HepG2 (cell line): Measurements from ENCODE around the gene TTC39B. TPM values are rescaled to one million over a fixed set of nuclear protein-coding genes. Genes with fewer than 3 reads are reported as not detected.

Source experiments
- ATAC-seq: fragments of 200-7000 bp; cut with Tn5 transposase; 3 replicates; pipeline ENCODE4 v1.9.1; 2020; ENCODE audit warnings: mild to moderate bottlenecking, moderate library complexity
- BruUV-seq: library from RNA; stranded (reverse); fragments of 400-500 nt; replicated peaks from 2 replicates; lab custom pipeline; 2021; lab: Mats Ljungman, UMichigan
- CTCF ChIA-PET: fragments of 300-600 bp; formaldehyde crosslinking; extraction: SDS; loops from one replicate; lab custom pipeline; 2021; ENCODE audit warnings: low total read pairs, inconsistent platforms, low intra/inter-chr PET ratio; lab: Yijun Ruan, JAX
- POLR2A ChIA-PET: fragments of 350-600 bp; sonication (Branson Sonifier 250); formaldehyde crosslinking; loops from one replicate; lab custom pipeline; 2020; ENCODE audit warnings: antibody characterized with exemption, inconsistent platforms; lab: Yijun Ruan, JAX
- DNase-seq: peaks from one replicate; pipeline ENCODE4 v3.0.0-alpha.2; 2015; ENCODE audit warnings: low spot score
- FAIRE-seq: peaks from 3 replicates; lab custom pipeline; 2011; peaks lifted over from hg19 to GRCh38; lab: Jason Lieb, UNC
- H2AFZ ChIP-seq: one replicate; pipeline ENCODE4 v1.6.1; 2011; ENCODE audit warnings: low read length, inconsistent platforms
- H3K27ac ChIP-seq: fragments of 300-600 bp; 3 replicates; pipeline ENCODE4 v1.8.0; 2011; ENCODE audit warnings: mixed run types, mild to moderate bottlenecking, mixed read lengths, low read length, inconsistent platforms; ENCODE audit not compliant: insufficient read depth; ENCODE audit errors: extremely low read length
- H3K27me3 ChIP-seq, 2 experiments: fragments of 200-600 bp in 1 of 2; 2 replicates in 1 of 2; 3 replicates in 1 of 2; pipeline versions ENCODE4 v1.6.0 to v1.8.0; 2011; ENCODE audit warnings: low read length in 2 of 2, mild to moderate bottlenecking in 2 of 2, moderate library complexity in 2 of 2, inconsistent platforms in 1 of 2; ENCODE audit not compliant: insufficient read depth in 2 of 2, control insufficient read depth in 1 of 2
- H3K36me3 ChIP-seq, 2 experiments: fragments of 200-600 bp in 1 of 2; replicated peaks in 1 of 2; 2 replicates in 1 of 2; 3 replicates in 1 of 2; pipeline versions ENCODE4 v1.5.1 to v1.8.0; 2011; ENCODE audit warnings: low read length in 2 of 2, inconsistent platforms in 1 of 2; ENCODE audit not compliant: insufficient read depth in 2 of 2, control insufficient read depth in 1 of 2
- H3K4me1 ChIP-seq: 2 replicates; pipeline ENCODE4 v1.5.1; 2012; ENCODE audit warnings: low read length, inconsistent platforms; ENCODE audit not compliant: insufficient read depth
- H3K4me2 ChIP-seq: 2 replicates; pipeline ENCODE4 v1.6.0; 2011; ENCODE audit warnings: low read depth, low read length, inconsistent platforms
- H3K4me3 ChIP-seq, 3 experiments: fragments of 200-600 bp in 1 of 3; sonication (generic), shearing (Covaris generic) in 1 of 3; replicated peaks in 1 of 3; 2 replicates each; pipeline ENCODE4 v1.5.1; 2011 to 2016; ENCODE audit warnings: low read length in 3 of 3, inconsistent platforms in 2 of 3, low read depth in 2 of 3, mild to moderate bottlenecking in 2 of 3, control low read depth in 1 of 3, mixed read lengths in 1 of 3; ENCODE audit not compliant: insufficient read depth in 1 of 3
- H3K79me2 ChIP-seq: one replicate; pipeline ENCODE4 v1.6.1; 2011; ENCODE audit warnings: low read length, inconsistent platforms; ENCODE audit not compliant: insufficient read depth
- H3K9ac ChIP-seq: 2 replicates; pipeline ENCODE4 v1.6.0; 2011; ENCODE audit warnings: mild to moderate bottlenecking, low read depth, low read length, inconsistent platforms; ENCODE audit not compliant: insufficient read depth
- H3K9me3 ChIP-seq: 2 replicates; pipeline ENCODE4 v1.5.1; 2012; ENCODE audit warnings: mild to moderate bottlenecking, low read length
- H4K20me1 ChIP-seq: 2 replicates; pipeline ENCODE4 v1.6.0; 2011; ENCODE audit warnings: inconsistent platforms, mild to moderate bottlenecking, low read length, moderate library complexity; ENCODE audit not compliant: insufficient read depth
- AGO2 ChIP-seq: fragments of 200-400 bp; formaldehyde crosslinking; optimal IDR thresholded peaks from 2 replicates; pipeline ENCODE3; 2017; ENCODE audit warnings: mild to moderate bottlenecking, low read depth, low read length, moderate library complexity
- CAMTA2 ChIP-seq: sonication (generic); formaldehyde crosslinking; IDR thresholded peaks from 2 replicates; pipeline ENCODE4 v1.4.0; 2020; ENCODE audit warnings: mild to moderate bottlenecking, missing genetic modification reagents, borderline replicate concordance
- DPF2 ChIP-seq: sonication (generic); formaldehyde crosslinking; IDR thresholded peaks from 2 replicates; pipeline ENCODE4 v1.4.0; 2020; ENCODE audit warnings: mild to moderate bottlenecking, low read depth, missing genetic modification reagents, borderline replicate concordance
- EED ChIP-seq: sonication (generic); formaldehyde crosslinking; IDR thresholded peaks from 2 replicates; pipeline ENCODE4 v1.5.0; 2020; ENCODE audit warnings: mild to moderate bottlenecking, missing genetic modification reagents
- GABPA ChIP-seq, 2 experiments: IDR thresholded peaks; 2 replicates each; pipeline ENCODE4 v1.6.1; 2011 to 2016; ENCODE audit warnings: low read depth in 2 of 2, low read length in 1 of 2, missing biosample characterization in 1 of 2, missing genetic modification characterization in 1 of 2
- MIER3 ChIP-seq: IDR thresholded peaks from 2 replicates; pipeline ENCODE4 v1.6.1; 2016; ENCODE audit warnings: missing compliant biosample characterization, borderline replicate concordance
- MTF1 ChIP-seq: sonication (generic); formaldehyde crosslinking; IDR thresholded peaks from 2 replicates; pipeline ENCODE4 v1.5.0; 2020; ENCODE audit warnings: missing genetic modification reagents
- ZFY ChIP-seq: sonication (generic); formaldehyde crosslinking; IDR thresholded peaks from 2 replicates; pipeline ENCODE4 v1.4.0; 2020; ENCODE audit warnings: missing genetic modification reagents
- ZNF138 ChIP-seq: sonication (generic); formaldehyde crosslinking; IDR thresholded peaks from 2 replicates; pipeline ENCODE4 v1.5.0; 2020; ENCODE audit warnings: mild to moderate bottlenecking, low read depth, missing genetic modification reagents
- ZNF230 ChIP-seq: sonication (generic); formaldehyde crosslinking; IDR thresholded peaks from 2 replicates; pipeline ENCODE4 v1.4.0; 2020; ENCODE audit warnings: mild to moderate bottlenecking, missing genetic modification reagents
- ZNF441 ChIP-seq: sonication (generic); formaldehyde crosslinking; IDR thresholded peaks from 2 replicates; pipeline ENCODE4 v1.7.0; 2021; ENCODE audit warnings: missing genetic modification reagents, borderline replicate concordance
- ZNF446 ChIP-seq: sonication (generic); formaldehyde crosslinking; IDR thresholded peaks from 2 replicates; pipeline ENCODE4 v1.5.0; 2020; ENCODE audit warnings: mild to moderate bottlenecking, missing genetic modification reagents
- ZNF451 ChIP-seq: sonication (generic); formaldehyde crosslinking; IDR thresholded peaks from 2 replicates; pipeline ENCODE4 v1.5.0; 2020; ENCODE audit warnings: mild to moderate bottlenecking, missing genetic modification reagents
- WGBS: methylation state at CpG from one replicate; pipeline ENCODE4 v1.1.6; 2017; ENCODE audit warnings: low lambda C conversion rate; 5-methylcytosine and 5-hydroxymethylcytosine counted together
- in situ Hi-C: cut with HindIII; loops from 2 replicates; pipeline ENCODE4 v1.10.0; 2017; ENCODE audit warnings: low pct_unique_long_range_greater_than_20kb; ENCODE audit not compliant: extremely low pct_ligation_motif_present
- intact Hi-C: fragments of 100-400 bp; cut with micrococcal nuclease; formaldehyde crosslinking; loops from one replicate; pipeline ENCODE4 v1.10.0; 2022; ENCODE audit not compliant: unreplicated experiment
- polyA plus RNA-seq, 8 experiments: library from polyadenylated mRNA; depleted of rRNA in 3 of 8; stranded (reverse) in 7 of 8; unstranded in 1 of 8; fragments of >200 nt; fragmentation: Illumina TruSeq in 4 of 8; extraction: Trizol in 4 of 8; gene quantifications; 2 replicates each; pipeline versions ENCODE4 v1.2.1 to v1.2.3, GENCODE V29; 2011 to 2016; ENCODE audit warnings: low read depth in 4 of 8, missing spikeins in 1 of 8, mixed read lengths in 1 of 8; ENCODE audit not compliant: insufficient read depth in 1 of 8
- total RNA-seq, 5 experiments: library from RNA; depleted of rRNA; stranded (reverse); fragments of >200 nt; fragmentation: Illumina TruSeq; extraction: Trizol; gene quantifications; 2 replicates each; pipeline ENCODE4 v1.2.3, GENCODE V29; 2016; ENCODE audit warnings: low read depth in 1 of 5
- TF ChIP-seq, protein P1 (sequence below), 2 experiments: fragments of 450-650 bp in 1 of 2; sonication (generic) in 1 of 2; formaldehyde crosslinking; IDR thresholded peaks; 2 replicates each; pipeline versions ENCODE4 v1.5.0 to v1.8.0; 2020 to 2022; ENCODE audit warnings: mild to moderate bottlenecking in 1 of 2, missing genetic modification reagents in 1 of 2
- TF ChIP-seq, protein P2 (sequence below), 2 experiments: sonication (generic) in 1 of 2; formaldehyde crosslinking in 1 of 2; IDR thresholded peaks; 2 replicates each; pipeline versions ENCODE4 v1.4.0 to v1.6.1; 2018 to 2020; ENCODE audit warnings: missing genetic modification reagents in 2 of 2, borderline replicate concordance in 1 of 2, low read depth in 1 of 2, mild to moderate bottlenecking in 1 of 2, missing biosample characterization in 1 of 2

The TTC39B gene
- total and polyA plus RNA-seq, 2 of the 13 experiments (the other 11 are each of a cell fraction or from before 2014, with no cell fraction given): 14.3 to 19.4 TPM

DNA sequence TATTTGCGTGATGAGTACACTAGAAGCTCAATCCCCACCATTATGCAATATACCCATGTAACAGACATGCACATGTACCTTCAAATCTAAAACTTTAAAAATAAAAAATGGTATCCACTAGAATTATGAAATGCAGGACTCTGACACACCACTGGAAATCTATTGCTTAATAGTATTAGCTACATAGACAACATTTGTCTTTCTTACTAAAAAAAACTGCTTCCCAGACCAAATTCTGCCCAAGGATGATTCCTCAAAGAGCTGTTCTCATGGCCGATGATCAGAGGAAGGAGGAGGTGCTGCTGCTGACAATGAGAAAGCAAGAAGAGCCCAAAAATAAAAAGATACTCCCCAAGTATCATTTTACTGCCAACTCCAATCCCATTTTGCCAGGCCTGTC lies 67.2 kb downstream of the TTC39B start:
- no peak for ATAC-seq
- in situ Hi-C loops: no loop called here
- WGBS: 94% methylated on average over 2 of the region's 2 CpGs

DNA sequence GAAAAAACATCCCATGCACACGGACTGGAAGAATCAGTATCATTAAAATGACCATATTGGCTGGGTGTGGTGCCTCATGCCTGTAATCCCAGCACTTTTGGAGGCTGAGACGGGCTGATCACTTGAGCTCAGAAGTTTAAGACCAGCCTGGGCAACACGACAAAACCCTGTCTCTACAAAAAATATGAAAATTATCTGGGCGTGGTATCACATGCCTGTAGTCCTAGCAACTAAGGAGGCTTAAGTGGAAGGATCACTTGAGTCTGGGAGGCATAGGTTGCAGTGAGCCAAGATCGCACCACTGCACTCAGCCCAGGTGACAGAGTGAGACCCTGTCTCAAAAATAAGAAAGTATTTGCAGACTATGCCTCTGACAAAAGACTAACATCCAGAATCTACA lies 68.4 kb downstream of the TTC39B start:
- DNase-seq (no peak), FAIRE-seq (no peak), ATAC-seq (no peak)
- Histone ChIP-seq H3K4me1 (peaks cover 7% of the 10 kb centered on the region; the same call in 1 of the 2 replicates), H4K20me1 (no peaks in the 10 kb centered on the region), H3K27ac (no peak overlapping the region), H3K9me3 (peaks cover 5% of the 10 kb centered on the region; the same call in 1 of the 2 replicates), H3K36me3 (no peaks in the 10 kb centered on the region), H3K4me2 (no peak overlapping the region), H3K4me3 (no peak overlapping the region), H3K27me3 (no peaks in the 10 kb centered on the region), H3K79me2 (peaks cover 32% of the 10 kb centered on the region), H2AFZ (no peak overlapping the region), H3K9ac (no peak overlapping the region)
- BruUV-seq: no TSS peak
- in situ Hi-C loops (no loop called here), intact Hi-C loops (no loop called here)
- WGBS: 85% methylated on average over 5 of the region's 5 CpGs
- ChIA-PET POLR2A (no interaction called here), CTCF (no interaction called here)
- TF ChIP-seq GABPA (IDR thresholded peaks at IDR 0.05; ENCODE audit: low read depth, low read length) (no peak), GABPA (CRISPR knock-in tag; IDR thresholded peaks at IDR 0.05; ENCODE audit: low read depth) (no peak), ZNF446 (CRISPR knock-in tag) (no peak), ZNF138 (no peak), AGO2 (no peak), MTF1 (CRISPR knock-in tag) (no peak), ZFY (CRISPR knock-in tag) (no peak), CAMTA2 (CRISPR knock-in tag) (no peak), ZNF230 (CRISPR knock-in tag) (no peak), ZNF451 (CRISPR knock-in tag) (no peak)
- TF ChIP-seq, protein P1, sequence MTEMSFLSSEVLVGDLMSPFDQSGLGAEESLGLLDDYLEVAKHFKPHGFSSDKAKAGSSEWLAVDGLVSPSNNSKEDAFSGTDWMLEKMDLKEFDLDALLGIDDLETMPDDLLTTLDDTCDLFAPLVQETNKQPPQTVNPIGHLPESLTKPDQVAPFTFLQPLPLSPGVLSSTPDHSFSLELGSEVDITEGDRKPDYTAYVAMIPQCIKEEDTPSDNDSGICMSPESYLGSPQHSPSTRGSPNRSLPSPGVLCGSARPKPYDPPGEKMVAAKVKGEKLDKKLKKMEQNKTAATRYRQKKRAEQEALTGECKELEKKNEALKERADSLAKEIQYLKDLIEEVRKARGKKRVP (CRISPR knock-in tag; IDR thresholded peaks at IDR 0.05): no peak
- TF ChIP-seq, protein P2, sequence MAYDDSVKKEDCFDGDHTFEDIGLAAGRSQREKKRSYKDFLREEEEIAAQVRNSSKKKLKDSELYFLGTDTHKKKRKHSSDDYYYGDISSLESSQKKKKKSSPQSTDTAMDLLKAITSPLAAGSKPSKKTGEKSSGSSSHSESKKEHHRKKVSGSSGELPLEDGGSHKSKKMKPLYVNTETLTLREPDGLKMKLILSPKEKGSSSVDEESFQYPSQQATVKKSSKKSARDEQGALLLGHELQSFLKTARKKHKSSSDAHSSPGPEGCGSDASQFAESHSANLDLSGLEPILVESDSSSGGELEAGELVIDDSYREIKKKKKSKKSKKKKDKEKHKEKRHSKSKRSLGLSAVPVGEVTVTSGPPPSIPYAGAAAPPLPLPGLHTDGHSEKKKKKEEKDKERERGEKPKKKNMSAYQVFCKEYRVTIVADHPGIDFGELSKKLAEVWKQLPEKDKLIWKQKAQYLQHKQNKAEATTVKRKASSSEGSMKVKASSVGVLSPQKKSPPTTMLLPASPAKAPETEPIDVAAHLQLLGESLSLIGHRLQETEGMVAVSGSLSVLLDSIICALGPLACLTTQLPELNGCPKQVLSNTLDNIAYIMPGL (CRISPR knock-in tag; IDR thresholded peaks at IDR 0.05; ENCODE audit: borderline replicate concordance in 1 of 2, low read depth in 1 of 2): no peak

More for the DNA sequence above, 67.2 kb downstream of the TTC39B start:
- BruUV-seq: no TSS peak
- no peak overlapping the region for H3K4me3 ChIP-seq
- H3K27ac ChIP-seq: no peak overlapping the region
- POLR2A ChIA-PET: no interaction called here
- H3K4me2 ChIP-seq: no peak overlapping the region
- no peaks in the 10 kb centered on the region for H3K36me3 ChIP-seq
- no peak for FAIRE-seq
- H3K9me3 ChIP-seq: peaks cover 5% of the 10 kb centered on the region; the same call in 1 of the 2 replicates
- TF ChIP-seq EED (no peak), MIER3 (no peak), DPF2 (CRISPR knock-in tag) (no peak), ZNF441 (no peak), ZFY (CRISPR knock-in tag) (no peak)
- peaks cover 7% of the 10 kb centered on the region; the same call in 1 of the 2 replicates for H3K4me1 ChIP-seq
- H3K79me2 ChIP-seq: peaks cover 32% of the 10 kb centered on the region
- no peaks in the 10 kb centered on the region for H4K20me1 ChIP-seq
- DNase-seq: no peak
- no peak overlapping the region for H3K9ac ChIP-seq
- intact Hi-C loops: no loop called here
- H3K27me3 ChIP-seq: no peaks in the 10 kb centered on the region
- CTCF ChIA-PET: no interaction called here
- H2AFZ ChIP-seq: no peak overlapping the region
